ENCODE data around the gene LIPJ. TPM values are rescaled to one million over a fixed set of nuclear protein-coding genes. Genes with fewer than 3 reads are reported as not detected.

Gene LIPJ
- total RNA-seq, 2 donors from 2014 or later, result not detected

GRCh38 chr10:88557256-88557655, 29.3 kb upstream of the LIPJ start:
- TF ChIP-seq CTCF (conservative IDR thresholded peaks at IDR 0.05), result no peak
- WGBS, 2 experiments (ENCODE audit: insufficient coverage in 1 of 2, insufficient read length in 1 of 2), result 70% methylated on average over 1 of the region's 1 CpG; no CpG with 5 or more reads in 1 of the 2 experiments
- peaks cover under 1% of the 10 kb centered on the region for H3K4me1 Mint-ChIP-seq
- no peak overlapping the region for H3K4me3 Mint-ChIP-seq
- no peaks in the 10 kb centered on the region for H3K9me3 Mint-ChIP-seq
- Histone ChIP-seq H3K4me3 (ENCODE audit: low read length) (no peak overlapping the region), H3K36me3 (ENCODE audit: control insufficient read depth, insufficient read depth, low read length) (no peaks in the 10 kb centered on the region), H3K27me3 (ENCODE audit: control insufficient read depth, insufficient read depth, low read length, poor library complexity, severe bottlenecking) (no peaks in the 10 kb centered on the region), H3K4me1 (ENCODE audit: control insufficient read depth, insufficient read depth, low read length) (no peaks in the 10 kb centered on the region), H3K9ac (ENCODE audit: extremely low read depth, low read length, poor library complexity, severe bottlenecking) (no peak overlapping the region), H3K27ac (ENCODE audit: low read depth, low read length) (no peak overlapping the region), H3K9me3 (ENCODE audit: control insufficient read depth, low read length) (no peaks in the 10 kb centered on the region)
- H3K27me3 Mint-ChIP-seq (ENCODE audit: insufficient read depth), result no peaks in the 10 kb centered on the region
- no peak overlapping the region for H3K27ac Mint-ChIP-seq
- no peaks in the 10 kb centered on the region for H3K36me3 Mint-ChIP-seq (ENCODE audit: low read depth)
- DNase-seq, result no peak

DNA sequence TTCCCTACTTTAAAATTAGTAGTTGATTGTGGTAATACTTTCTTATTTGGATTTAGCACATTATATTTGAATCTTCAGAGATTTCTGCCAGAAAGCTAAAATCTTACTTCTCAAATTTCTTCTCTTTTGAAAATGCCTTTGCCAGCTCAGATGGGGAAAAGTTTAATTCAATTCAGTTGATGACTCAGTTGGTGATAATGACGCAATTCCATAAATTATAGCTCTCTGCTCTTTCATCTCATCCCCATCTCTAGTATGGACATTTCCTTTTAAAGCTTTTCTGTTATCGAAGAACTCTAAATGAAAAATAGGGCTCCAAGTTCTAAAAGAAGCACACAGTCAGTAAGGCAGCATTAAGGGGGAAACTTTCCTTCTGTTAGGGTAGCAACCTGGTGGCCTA, 28.9 kb upstream of the LIPJ start:
- Mint-ChIP-seq H3K4me1 (no peaks in the 10 kb centered on the region), H3K27me3 (ENCODE audit: insufficient read depth) (no peaks in the 10 kb centered on the region), H3K9me3 (no peaks in the 10 kb centered on the region), H3K4me3 (no peak overlapping the region), H3K27ac (no peak overlapping the region), H3K36me3 (ENCODE audit: low read depth) (no peaks in the 10 kb centered on the region)
- H3K4me3 ChIP-seq (ENCODE audit: low read length), result no peak overlapping the region
- 90 to 100% methylated on average over 2 of the region's 2 CpGs for WGBS, 2 experiments (ENCODE audit: insufficient coverage in 1 of 2, insufficient read length in 1 of 2)
- no peaks in the 10 kb centered on the region for H3K27me3 ChIP-seq (ENCODE audit: control insufficient read depth, insufficient read depth, low read length, poor library complexity, severe bottlenecking)
- no peak overlapping the region for H3K27ac ChIP-seq (ENCODE audit: low read depth, low read length)
- DNase-seq, result no peak
- no peak for TF ChIP-seq CTCF (conservative IDR thresholded peaks at IDR 0.05)
- no peaks in the 10 kb centered on the region for H3K36me3 ChIP-seq (ENCODE audit: control insufficient read depth, insufficient read depth, low read length)
- no peaks in the 10 kb centered on the region for H3K4me1 ChIP-seq (ENCODE audit: control insufficient read depth, insufficient read depth, low read length)
- no peak overlapping the region for H3K9ac ChIP-seq (ENCODE audit: extremely low read depth, low read length, poor library complexity, severe bottlenecking)
- no peaks in the 10 kb centered on the region for H3K9me3 ChIP-seq (ENCODE audit: control insufficient read depth, low read length)

- no peak overlapping the region for H3K4me3 Mint-ChIP-seq
- WGBS, 2 experiments (ENCODE audit: insufficient coverage in 1 of 2, insufficient read length in 1 of 2), result 94 to 100% methylated on average over 1 of the region's 1 CpG
- no peaks in the 10 kb centered on the region for H3K9me3 ChIP-seq (ENCODE audit: control insufficient read depth, low read length)
- no peak for TF ChIP-seq CTCF (conservative IDR thresholded peaks at IDR 0.05)
- H3K27me3 ChIP-seq (ENCODE audit: control insufficient read depth, insufficient read depth, low read length, poor library complexity, severe bottlenecking), result no peaks in the 10 kb centered on the region
- H3K9ac ChIP-seq (ENCODE audit: extremely low read depth, low read length, poor library complexity, severe bottlenecking), result no peak overlapping the region
- H3K4me1 Mint-ChIP-seq, result no peaks in the 10 kb centered on the region
- H3K36me3 ChIP-seq (ENCODE audit: control insufficient read depth, insufficient read depth, low read length), result no peaks in the 10 kb centered on the region
- DNase-seq, result no peak
- no peaks in the 10 kb centered on the region for H3K27me3 Mint-ChIP-seq (ENCODE audit: insufficient read depth)
- no peaks in the 10 kb centered on the region for H3K9me3 Mint-ChIP-seq
- no peak overlapping the region for H3K4me3 ChIP-seq (ENCODE audit: low read length)
- H3K27ac Mint-ChIP-seq, result no peak overlapping the region
- no peaks in the 10 kb centered on the region for H3K36me3 Mint-ChIP-seq (ENCODE audit: low read depth)
- H3K4me1 ChIP-seq (ENCODE audit: control insufficient read depth, insufficient read depth, low read length), result no peaks in the 10 kb centered on the region
- no peak overlapping the region for H3K27ac ChIP-seq (ENCODE audit: low read depth, low read length)
Observed at GRCh38 chr10:88562152-88562551, 24.4 kb upstream of the LIPJ start.

All from endodermal cell (in vitro differentiated cells).